ENCODE results near the gene STK33. TPM values are rescaled to one million over a fixed set of nuclear protein-coding genes. Genes with fewer than 3 reads are reported as not detected.

STK33 gene
- total and polyA plus RNA-seq, 12 donors = 6.8 to 36.0 (median 17.2) TPM

- intact Hi-C loops (cut with DNase I) = no loop called here
- Histone ChIP-seq H3K9me3 (replicated peaks in 1 of 3) (no peaks in the 10 kb centered on the region), H3K27ac (no peak overlapping the region), H3K27me3 (no peaks in the 10 kb centered on the region), H3K4me3 (no peak overlapping the region), H3K4me1 (replicated peaks in 1 of 2) (no peaks in the 10 kb centered on the region), H3K36me3 (replicated peaks in 1 of 2) (peaks cover 0 to 36% of the 10 kb centered on the region in 2 donors)
- TF ChIP-seq POLR2A (IDR thresholded peaks at IDR 0.05) (no peak), CTCF (IDR thresholded peaks at IDR 0.05) (no peak)
- WGBS, 4 donors = 86 to 94% (median 91%) methylated on average over 2 of the region's 2 CpGs
- peak in 1 of 7 donors; percentile 23 for DNase-seq
Observed at GRCh38 chr11:8617063-8617462, 23.0 kb upstream of the STK33 start.

GRCh38 chr11:8615291-8616032 is 21.4 kb upstream of the STK33 start:
- Histone ChIP-seq H3K4me1 (replicated peaks in 1 of 2) (no peaks in the 10 kb centered on the region), H3K9me3 (replicated peaks in 1 of 3) (no peaks in the 10 kb centered on the region), H3K27me3 (no peaks in the 10 kb centered on the region), H3K36me3 (replicated peaks in 1 of 2) (peaks cover 0 to 23% of the 10 kb centered on the region in 2 donors), H3K27ac (no peak overlapping the region), H3K4me3 (no peak overlapping the region)
- DNase-seq = no peak
- TF ChIP-seq CTCF (IDR thresholded peaks at IDR 0.05) (no peak), POLR2A (IDR thresholded peaks at IDR 0.05) (no peak)
- 69 to 83% (median 74%) methylated on average over 2 to 4 of the region's 4 CpGs for WGBS, 4 donors
- intact Hi-C loops (cut with DNase I) = no loop called here

GRCh38 chr11:8614497-8614896 is 20.5 kb upstream of the STK33 start:
- Histone ChIP-seq H3K4me3 (no peak overlapping the region), H3K27ac (no peak overlapping the region), H3K36me3 (replicated peaks in 1 of 2) (peaks cover 0 to 17% of the 10 kb centered on the region in 2 donors), H3K9me3 (replicated peaks in 1 of 3) (no peaks in the 10 kb centered on the region), H3K27me3 (no peaks in the 10 kb centered on the region), H3K4me1 (replicated peaks in 1 of 2) (no peaks in the 10 kb centered on the region)
- intact Hi-C loops (cut with DNase I) = no loop called here
- DNase-seq = no peak
- TF ChIP-seq POLR2A (IDR thresholded peaks at IDR 0.05) (no peak), CTCF (IDR thresholded peaks at IDR 0.05) (no peak)
- 89 to 95% (median 92%) methylated on average over 4 of the region's 4 CpGs for WGBS, 4 donors

- 79 to 95% (median 90%) methylated on average over 1 of the region's 1 CpG for WGBS, 4 donors
- H3K9me3 ChIP-seq (replicated peaks in 1 of 3) = no peaks in the 10 kb centered on the region
- intact Hi-C loops (cut with DNase I) = no loop called here
- H3K4me1 ChIP-seq (replicated peaks in 1 of 2) = peaks cover 0 to 7% of the 10 kb centered on the region in 2 donors
- peaks cover 0 to 13% of the 10 kb centered on the region in 2 donors for H3K36me3 ChIP-seq (replicated peaks in 1 of 2)
- no peak for DNase-seq
- no peak overlapping the region for H3K4me3 ChIP-seq
- H3K27me3 ChIP-seq = no peaks in the 10 kb centered on the region
- TF ChIP-seq POLR2A (IDR thresholded peaks at IDR 0.05) (no peak), CTCF (IDR thresholded peaks at IDR 0.05) (no peak)
- H3K27ac ChIP-seq = no peak overlapping the region
Observed at GRCh38 chr11:8613036-8613435, 19.0 kb upstream of the STK33 start.

Data from adrenal gland (tissue), 12 donors.